Prostate gland (tissue), 2 donors: ENCODE data around the gene ANKS6. TPM values are rescaled to one million over a fixed set of nuclear protein-coding genes. Genes with fewer than 3 reads are reported as not detected.

ENCODE experiments used
- DNase-seq: peaks from one replicate; pipeline ENCODE4 v3.0.0-alpha.2; 2019; ENCODE audit warnings: low spot score
- H3K27ac ChIP-seq, 2 donors: fragments of 200-600 bp; sonication (generic); 2 replicates each; pipeline ENCODE4 v1.5.1; 2017 to 2019
- H3K27me3 ChIP-seq: fragments of 200-600 bp; sonication (generic); replicated peaks from 2 replicates; pipeline ENCODE4 v1.5.1; 2019; ENCODE audit not compliant: insufficient read depth
- H3K36me3 ChIP-seq, 2 donors: fragments of 200-600 bp; sonication (generic); 1 replicate in 1 of 2; 2 replicates in 1 of 2; pipeline versions ENCODE4 v1.5.1 to v1.8.1; 2017 to 2019
- H3K4me1 ChIP-seq: fragments of 200-600 bp; sonication (generic); replicated peaks from 2 replicates; pipeline ENCODE4 v1.5.1; 2019
- H3K4me3 ChIP-seq, 2 donors: fragments of 200-600 bp; sonication (generic); 2 replicates each; pipeline ENCODE4 v1.5.1; 2017 to 2019
- H3K9me3 ChIP-seq: fragments of 200-600 bp; sonication (generic); 2 replicates; pipeline ENCODE4 v1.5.1; 2017
- CTCF ChIP-seq, 4 experiments: fragments of 200-600 bp in 2 of 4; fragments of 450-650 bp in 2 of 4; sonication (generic) in 2 of 4; IDR thresholded peaks; 1 replicate in 3 of 4; 2 replicates in 1 of 4; pipeline ENCODE4 v1.5.1; 2016 to 2019; ENCODE audit warnings: antibody characterized with exemption in 4 of 4, mild to moderate bottlenecking in 2 of 4, moderate library complexity in 2 of 4
- POLR2A ChIP-seq: fragments of 450-650 bp; IDR thresholded peaks from one replicate; pipeline ENCODE4 v1.6.1; 2016; ENCODE audit warnings: antibody characterized with exemption, mild to moderate bottlenecking
- POLR2AphosphoS5 ChIP-seq: sonication (generic); formaldehyde crosslinking; IDR thresholded peaks from one replicate; pipeline ENCODE4 v1.6.1; 2017; ENCODE audit warnings: antibody characterized with exemption
- WGBS: methylation state at CpG from one replicate; pipeline ENCODE4 v1.1.5; 2018; 5-methylcytosine and 5-hydroxymethylcytosine counted together
- intact Hi-C: fragments of 100-400 bp; cut with DNase I; formaldehyde crosslinking; loops from one replicate; pipeline ENCODE4 v1.14.2; 2022
- total RNA-seq, 2 donors: library from RNA; depleted of rRNA; stranded (reverse); fragments of >200 nt; gene quantifications; one replicate each; pipeline ENCODE4 v1.1.0, GENCODE V29; 2016

The ANKS6 gene
- total RNA-seq, 2 donors from 2014 or later, result 11.6 to 18.8 TPM

GRCh38 chr9:98708103-98708932 is 88.0 kb downstream of the ANKS6 start:
- no peaks in the 10 kb centered on the region for H3K9me3 ChIP-seq
- no peak overlapping the region for H3K27ac ChIP-seq
- intact Hi-C loops, result no loop called here
- H3K27me3 ChIP-seq, result peaks cover 15% of the 10 kb centered on the region
- TF ChIP-seq CTCF (IDR thresholded peaks at IDR 0.05) (no peak), POLR2AphosphoS5 (no peak), POLR2A (no peak)
- no peaks in the 10 kb centered on the region for H3K4me1 ChIP-seq
- H3K36me3 ChIP-seq, result no peaks in the 10 kb centered on the region
- peak overlapping the region; percentile 13 to 32 for H3K4me3 ChIP-seq
- no peak for DNase-seq
- WGBS, result 6% methylated on average over 41 of the region's 89 CpGs

GRCh38 chr9:98707166-98708102 is 88.9 kb downstream of the ANKS6 start:
- Histone ChIP-seq H3K9me3 (no peaks in the 10 kb centered on the region), H3K27me3 (peaks cover 15% of the 10 kb centered on the region), H3K27ac (no peak overlapping the region), H3K4me1 (no peaks in the 10 kb centered on the region), H3K4me3 (no peak overlapping the region), H3K36me3 (no peaks in the 10 kb centered on the region)
- WGBS, result 2% methylated on average over 58 of the region's 79 CpGs
- TF ChIP-seq POLR2A (no peak), CTCF (IDR thresholded peaks at IDR 0.05) (peak in 2 of 4 experiments; percentile 13 to 16)
- intact Hi-C loops, result no loop called here
- peak; percentile 15 for DNase-seq

- Histone ChIP-seq H3K9me3 (no peaks in the 10 kb centered on the region), H3K36me3 (no peaks in the 10 kb centered on the region), H3K27ac (no peak overlapping the region), H3K27me3 (peaks cover 15% of the 10 kb centered on the region), H3K4me1 (no peaks in the 10 kb centered on the region), H3K4me3 (no peak overlapping the region)
- 6% methylated on average over 15 of the region's 15 CpGs for WGBS
- intact Hi-C loops, result no loop called here
- TF ChIP-seq CTCF (IDR thresholded peaks at IDR 0.05) (no peak), POLR2A (no peak), POLR2AphosphoS5 (no peak)
- no peak for DNase-seq
Observed at GRCh38 chr9:98706651-98707165, 89.6 kb downstream of the ANKS6 start.

GRCh38 chr9:98702835-98703380 is 93.4 kb downstream of the ANKS6 start:
- TF ChIP-seq CTCF (IDR thresholded peaks at IDR 0.05) (no peak), POLR2AphosphoS5 (no peak), POLR2A (no peak)
- Histone ChIP-seq H3K27ac (no peak overlapping the region), H3K4me3 (no peak overlapping the region), H3K27me3 (peaks cover 6% of the 10 kb centered on the region), H3K36me3 (no peaks in the 10 kb centered on the region), H3K4me1 (no peaks in the 10 kb centered on the region), H3K9me3 (no peaks in the 10 kb centered on the region)
- DNase-seq, result no peak
- 72% methylated on average over 2 of the region's 2 CpGs for whole genome bisulfite sequencing
- intact Hi-C loops, result no loop called here
